KMS-11 (cell line): Measurements from ENCODE around the gene YEATS2.

Source experiments
- H2AFZ ChIP-seq: fragments of 200-600 bp; sonication (generic); 2 replicates; pipeline ENCODE4 v1.6.1; 2016; ENCODE audit warnings: antibody characterized with exemption, mixed run types, low read depth
- H3K27ac ChIP-seq: fragments of 200-600 bp; sonication (generic); 2 replicates; pipeline ENCODE4 v1.6.1; 2016; ENCODE audit warnings: mild to moderate bottlenecking, mixed run types
- H3K27me3 ChIP-seq: fragments of 200-600 bp; sonication (generic); 2 replicates; pipeline ENCODE4 v1.6.1; 2017; ENCODE audit warnings: mild to moderate bottlenecking, low read depth, mixed run types, moderate library complexity; ENCODE audit not compliant: insufficient read depth
- H3K36me3 ChIP-seq: fragments of 200-600 bp; sonication (generic); 2 replicates; pipeline ENCODE4 v1.6.1; 2017; ENCODE audit warnings: mild to moderate bottlenecking, mixed run types; ENCODE audit not compliant: insufficient read depth
- H3K4me1 ChIP-seq: fragments of 200-600 bp; sonication (generic); 2 replicates; pipeline ENCODE4 v1.6.1; 2016; ENCODE audit warnings: mild to moderate bottlenecking, low read depth, mixed run types; ENCODE audit not compliant: poor library complexity, severe bottlenecking
- H3K4me2 ChIP-seq: fragments of 200-600 bp; sonication (generic); 2 replicates; pipeline ENCODE4 v1.7.0; 2016; ENCODE audit warnings: mild to moderate bottlenecking, mixed run types
- H3K4me3 ChIP-seq: fragments of 200-600 bp; sonication (generic); IDR thresholded peaks from 2 replicates; pipeline ENCODE4 v1.6.1; 2017; ENCODE audit warnings: low read depth, low read length, mixed read lengths; ENCODE audit not compliant: insufficient read depth
- H3K79me2 ChIP-seq: fragments of 200-600 bp; sonication (generic); 2 replicates; pipeline ENCODE4 v1.6.1; 2016; ENCODE audit warnings: low read depth, mixed run types; ENCODE audit not compliant: insufficient read depth
- H3K9ac ChIP-seq: fragments of 200-600 bp; sonication (generic); 2 replicates; pipeline ENCODE4 v1.6.1; 2016; ENCODE audit warnings: mild to moderate bottlenecking, mixed run types
- H4K20me1 ChIP-seq: fragments of 200-600 bp; sonication (generic); 2 replicates; pipeline ENCODE4 v1.6.1; 2016; ENCODE audit warnings: mild to moderate bottlenecking, mixed run types; ENCODE audit not compliant: insufficient read depth
- CTCF ChIP-seq: fragments of 200-600 bp; sonication (generic); conservative IDR thresholded peaks from 2 replicates; pipeline ENCODE4 v1.6.1; 2017; ENCODE audit warnings: low read depth, mild to moderate bottlenecking, antibody characterized with exemption, low read length, moderate library complexity, mixed read lengths

YEATS2 gene

GRCh38 chr3:183799461-183799860, 101.9 kb downstream of the YEATS2 start:
- TF ChIP-seq CTCF: no peak
- no peaks in the 10 kb centered on the region for H3K4me1 ChIP-seq
- H3K4me2 ChIP-seq: no peak overlapping the region
- H3K36me3 ChIP-seq: 0 out of 2 replicates have a peak, but pooled peaks cover 4% of the 10 kb centered on the region
- no peaks in the 10 kb centered on the region for H3K79me2 ChIP-seq
- no peaks in the 10 kb centered on the region for H4K20me1 ChIP-seq
- no peak overlapping the region for H2AFZ ChIP-seq
- no peaks in the 10 kb centered on the region for H3K27me3 ChIP-seq
- H3K27ac ChIP-seq: no peak overlapping the region
- no peak overlapping the region for H3K4me3 ChIP-seq
- H3K9ac ChIP-seq: no peak overlapping the region

- 0 out of 2 replicates have a peak, but pooled peaks cover 4% of the 10 kb centered on the region for H3K36me3 ChIP-seq
- no peak overlapping the region for H3K4me3 ChIP-seq
- no peak overlapping the region for H3K4me2 ChIP-seq
Observed at GRCh38 chr3:183800243-183800863, 102.8 kb downstream of the YEATS2 start.

GRCh38 chr3:183801601-183802000, 104.0 kb downstream of the YEATS2 start:
- H3K36me3 ChIP-seq: 0 out of 2 replicates have a peak, but pooled peaks cover 6% of the 10 kb centered on the region
- no peak for TF ChIP-seq CTCF
- H2AFZ ChIP-seq: no peak overlapping the region
- H3K4me3 ChIP-seq: no peak overlapping the region
- no peaks in the 10 kb centered on the region for H3K27me3 ChIP-seq
- no peaks in the 10 kb centered on the region for H4K20me1 ChIP-seq
- H3K79me2 ChIP-seq: no peaks in the 10 kb centered on the region
- no peak overlapping the region for H3K9ac ChIP-seq
- H3K4me2 ChIP-seq: no peak overlapping the region
- H3K27ac ChIP-seq: no peak overlapping the region
- H3K4me1 ChIP-seq: no peaks in the 10 kb centered on the region

More at GRCh38 chr3:183800243-183800863, 102.8 kb downstream of the YEATS2 start:
- Histone ChIP-seq H2AFZ (no peak overlapping the region), H3K27ac (no peak overlapping the region), H4K20me1 (no peaks in the 10 kb centered on the region), H3K27me3 (no peaks in the 10 kb centered on the region), H3K4me1 (no peaks in the 10 kb centered on the region), H3K9ac (no peak overlapping the region), H3K79me2 (no peaks in the 10 kb centered on the region)
- no peak for TF ChIP-seq CTCF

- H3K9ac ChIP-seq: no peak overlapping the region
- 0 out of 2 replicates have a peak, but pooled peaks cover 16% of the 10 kb centered on the region for H3K36me3 ChIP-seq
- H3K27me3 ChIP-seq: no peaks in the 10 kb centered on the region
- no peak overlapping the region for H2AFZ ChIP-seq
- no peak for TF ChIP-seq CTCF
- no peaks in the 10 kb centered on the region for H4K20me1 ChIP-seq
- H3K4me3 ChIP-seq: no peak overlapping the region
- H3K4me1 ChIP-seq: no peaks in the 10 kb centered on the region
- H3K79me2 ChIP-seq: no peaks in the 10 kb centered on the region
- no peak overlapping the region for H3K4me2 ChIP-seq
- no peak overlapping the region for H3K27ac ChIP-seq
Observed at GRCh38 chr3:183802989-183803388, 105.4 kb downstream of the YEATS2 start.
